H1 (cell line): ENCODE results near the gene TSR3. TPM values are rescaled to one million over a fixed set of nuclear protein-coding genes. Genes with fewer than 3 reads are reported as not detected.

Experiments used
- CTCF ChIA-PET: fragments of 300-600 bp; sonication (Branson Sonifier 250); formaldehyde crosslinking; loops from one replicate; lab custom pipeline; 2021; ENCODE audit not compliant: partially characterized antibody; lab: Charles Lee
- POLR2A ChIA-PET: fragments of 300-600 bp; sonication (Branson Sonifier 250); formaldehyde crosslinking; loops from one replicate; lab custom pipeline; 2021; ENCODE audit warnings: inconsistent platforms; ENCODE audit not compliant: partially characterized antibody; lab: Charles Lee
- DNase-seq, 2 experiments: peaks; one replicate each; pipeline versions ENCODE4 v3.0.0 to v3.0.0-alpha.2; 2010 to 2022; ENCODE audit warnings: low spot score in 2 of 2, low read depth in 1 of 2, mixed read lengths in 1 of 2
- FAIRE-seq: peaks from 2 replicates; lab custom pipeline; 2011; peaks lifted over from hg19 to GRCh38; lab: Jason Lieb, UNC
- H2AFZ ChIP-seq: 2 replicates; pipeline ENCODE4 v1.8.1; 2012; ENCODE audit warnings: low read length, inconsistent platforms
- H2AK5ac ChIP-seq: 2 replicates; pipeline ENCODE4 v1.6.1; 2013; ENCODE audit warnings: low read depth, low read length
- H2BK120ac ChIP-seq: replicated peaks from 2 replicates; pipeline ENCODE3; 2013; ENCODE audit warnings: low read depth, low read length, inconsistent platforms
- H2BK12ac ChIP-seq: 2 replicates; pipeline ENCODE4 v1.6.1; 2013; ENCODE audit warnings: low read depth, low read length
- H2BK15ac ChIP-seq: 2 replicates; pipeline ENCODE4 v1.6.1; 2013; ENCODE audit warnings: low read length
- H2BK20ac ChIP-seq: 2 replicates; pipeline ENCODE4 v1.6.1; 2013; ENCODE audit warnings: low read length
- H2BK5ac ChIP-seq: 2 replicates; pipeline ENCODE4 v1.6.1; 2013; ENCODE audit warnings: low read depth, low read length
- H3K14ac ChIP-seq: 2 replicates; pipeline ENCODE4 v1.6.1; 2013; ENCODE audit warnings: inconsistent platforms; ENCODE audit not compliant: insufficient read length
- H3K18ac ChIP-seq: 2 replicates; pipeline ENCODE4 v1.6.1; 2013; ENCODE audit warnings: low read length; ENCODE audit errors: extremely low read depth
- H3K23ac ChIP-seq: 2 replicates; pipeline ENCODE4 v1.6.1; 2013; ENCODE audit warnings: inconsistent platforms; ENCODE audit not compliant: insufficient read length
- H3K23me2 ChIP-seq: 2 replicates; pipeline ENCODE4 v1.6.1; 2013; ENCODE audit warnings: low read depth, low read length
- H3K27ac ChIP-seq: 2 replicates; pipeline ENCODE4 v1.6.1; 2011; ENCODE audit warnings: low read depth, low read length, inconsistent platforms
- H3K27me3 ChIP-seq, 4 experiments: replicated peaks in 1 of 4; 1 replicate in 1 of 4; 2 replicates in 3 of 4; pipeline versions ENCODE4 v1.6.1 to v1.8.1; 2011 to 2013; ENCODE audit warnings: low read length in 3 of 4, mild to moderate bottlenecking in 3 of 4, inconsistent platforms in 2 of 4, mixed read lengths in 2 of 4, moderate library complexity in 1 of 4; ENCODE audit not compliant: control insufficient read depth in 3 of 4, insufficient read depth in 3 of 4; ENCODE audit errors: extremely low read depth in 1 of 4
- H3K36me3 ChIP-seq, 4 experiments: 2 replicates each; pipeline versions ENCODE4 v1.6.1 to v1.8.1; 2011 to 2013; ENCODE audit warnings: mild to moderate bottlenecking in 4 of 4, low read length in 3 of 4, moderate library complexity in 2 of 4, control low read depth in 1 of 4, inconsistent platforms in 1 of 4; ENCODE audit not compliant: insufficient read depth in 4 of 4, control insufficient read depth in 2 of 4
- H3K4ac ChIP-seq: replicated peaks from 2 replicates; pipeline ENCODE3; 2013; ENCODE audit warnings: low read length, low read depth, mixed read lengths, inconsistent platforms; ENCODE audit not compliant: insufficient read length
- H3K4me1 ChIP-seq, 4 experiments: replicated peaks in 1 of 4; 1 replicate in 1 of 4; 2 replicates in 3 of 4; pipeline versions ENCODE4 v1.6.1 to v1.8.1; 2011 to 2013; ENCODE audit warnings: low read length in 3 of 4, inconsistent platforms in 2 of 4, mixed read lengths in 1 of 4; ENCODE audit not compliant: insufficient read depth in 4 of 4, control insufficient read depth in 3 of 4
- H3K4me2 ChIP-seq, 2 experiments: 2 replicates each; pipeline versions ENCODE4 v1.6.1 to v1.8.1; 2011 to 2013; ENCODE audit warnings: low read depth in 2 of 2, low read length in 2 of 2, control low read depth in 1 of 2, inconsistent platforms in 1 of 2, mild to moderate bottlenecking in 1 of 2; ENCODE audit not compliant: insufficient read depth in 1 of 2
- H3K4me3 ChIP-seq, 4 experiments: fragments of 200-600, 300-600 bp in 1 of 4; sonication (generic), shearing (Covaris generic), sonication (Bioruptor Twin) in 1 of 4; 2 replicates each; pipeline versions ENCODE4 v1.5.1 to v1.8.1; 2011 to 2016; ENCODE audit warnings: low read length in 4 of 4, low read depth in 3 of 4, control low read depth in 2 of 4, inconsistent platforms in 2 of 4, mild to moderate bottlenecking in 2 of 4, mixed read lengths in 1 of 4, moderate library complexity in 1 of 4; ENCODE audit not compliant: insufficient read depth in 2 of 4; ENCODE audit errors: extremely low read depth in 1 of 4
- H3K56ac ChIP-seq: replicated peaks from 2 replicates; pipeline ENCODE3; 2013; ENCODE audit warnings: low read depth, mild to moderate bottlenecking, mixed read lengths, low read length, inconsistent platforms; ENCODE audit not compliant: insufficient read length
- H3K79me1 ChIP-seq: 2 replicates; pipeline ENCODE4 v1.6.1; 2013; ENCODE audit warnings: low read depth, low read length, control low read depth
- H3K79me2 ChIP-seq, 2 experiments: 2 replicates each; pipeline versions ENCODE4 v1.6.1 to v1.8.1; 2012 to 2013; ENCODE audit warnings: low read length in 2 of 2, mild to moderate bottlenecking in 2 of 2, inconsistent platforms in 1 of 2; ENCODE audit not compliant: insufficient read depth in 2 of 2, control insufficient read depth in 1 of 2
- H3K9ac ChIP-seq, 4 experiments: replicated peaks in 1 of 4; 1 replicate in 1 of 4; 2 replicates in 3 of 4; pipeline versions ENCODE4 v1.6.1 to v1.8.1; 2011 to 2013; ENCODE audit warnings: low read depth in 3 of 4, low read length in 3 of 4, control low read depth in 2 of 4, mild to moderate bottlenecking in 2 of 4, moderate library complexity in 2 of 4, inconsistent platforms in 1 of 4; ENCODE audit errors: extremely low read depth in 1 of 4
- H3K9me3 ChIP-seq, 2 experiments: 2 replicates each; pipeline versions ENCODE4 v1.6.1 to v1.8.1; 2012 to 2013; ENCODE audit warnings: mild to moderate bottlenecking in 2 of 2, moderate library complexity in 2 of 2, control low read depth in 1 of 2, inconsistent platforms in 1 of 2, low read depth in 1 of 2, low read length in 1 of 2, mixed read lengths in 1 of 2; ENCODE audit not compliant: insufficient read depth in 2 of 2
- H4K20me1 ChIP-seq, 2 experiments: replicated peaks in 1 of 2; 2 replicates each; pipeline versions ENCODE3 to v1.8.1; 2011 to 2013; ENCODE audit warnings: inconsistent platforms in 2 of 2, low read length in 2 of 2, mild to moderate bottlenecking in 1 of 2; ENCODE audit not compliant: insufficient read depth in 2 of 2, control insufficient read depth in 1 of 2
- H4K5ac ChIP-seq: 2 replicates; pipeline ENCODE4 v1.6.1; 2013; ENCODE audit warnings: low read length, low read depth, mixed read lengths, inconsistent platforms; ENCODE audit not compliant: insufficient read length
- H4K8ac ChIP-seq: 2 replicates; pipeline ENCODE4 v1.8.0; 2013; ENCODE audit warnings: mild to moderate bottlenecking, moderate library complexity, low read length, inconsistent platforms; ENCODE audit not compliant: insufficient read depth; ENCODE audit errors: extremely low read depth
- H4K91ac ChIP-seq: replicated peaks from 2 replicates; pipeline ENCODE3; 2013; ENCODE audit warnings: low read length, mixed read lengths, inconsistent platforms; ENCODE audit not compliant: insufficient read length
- KDM4A ChIP-seq: IDR thresholded peaks from one replicate; pipeline ENCODE4 v1.7.1; 2012; ENCODE audit warnings: low read depth, mild to moderate bottlenecking, moderate library complexity, low read length, inconsistent platforms; ENCODE audit not compliant: severe bottlenecking
- POLR2A ChIP-seq, 2 experiments: IDR thresholded peaks; 1 replicate in 1 of 2; 2 replicates in 1 of 2; pipeline ENCODE4 v1.6.1; 2011; ENCODE audit warnings: low read depth in 2 of 2, low read length in 2 of 2, mild to moderate bottlenecking in 2 of 2; ENCODE audit errors: control extremely low read depth in 1 of 2
- POLR2AphosphoS5 ChIP-seq: IDR thresholded peaks from 2 replicates; pipeline ENCODE4 v1.6.1; 2011; ENCODE audit warnings: low read depth, low read length
- SP1 ChIP-seq: IDR thresholded peaks from 2 replicates; pipeline ENCODE4 v1.6.1; 2011; ENCODE audit warnings: low read depth, low read length
- WGBS, 2 experiments: shearing (Covaris generic) in 1 of 2; methylation state at CpG; one replicate each; pipeline versions ENCODE4 v1.1.6 to v1.1.7; 2013 to 2015; ENCODE audit warnings: low lambda C conversion rate in 2 of 2, mixed read lengths in 2 of 2, inconsistent platforms in 1 of 2, low coverage in 1 of 2, missing lambda C conversion rate in 1 of 2; ENCODE audit not compliant: insufficient replicate concordance in 2 of 2, insufficient coverage in 1 of 2, insufficient read length in 1 of 2; ENCODE audit errors: extremely low coverage in 1 of 2, missing lambda C conversion rate in 1 of 2; 5-methylcytosine and 5-hydroxymethylcytosine counted together
- polyA plus RNA-seq, 7 experiments: library from polyadenylated mRNA; depleted of rRNA in 3 of 7; stranded (reverse) in 5 of 7; unstranded in 2 of 7; fragments of >200 nt in 5 of 7; fragments of 200-250 nt in 2 of 7; gene quantifications; 1 replicate in 5 of 7; 2 replicates in 1 of 7; 4 replicates in 1 of 7; pipeline versions ENCODE4 v1.2.1 to v1.2.3, GENCODE V29; 2011 to 2013; ENCODE audit warnings: missing spikeins in 2 of 7, mixed read lengths in 2 of 7
- total RNA-seq: library from RNA; stranded (reverse); fragmentation: NEBNext Ultra II Directional; extraction: Animal tissue kit (Norgen Biotek cat#: 25700); gene quantifications from 2 replicates; pipeline ENCODE4 v1.2.1, GENCODE V29; 2021

TSR3 gene
- total and polyA plus RNA-seq, 2 of the 8 experiments (the other 6 are each of a cell fraction or from before 2014, with no cell fraction given) = 43.1 to 52.3 TPM

- H4K8ac ChIP-seq = peak overlapping the region; percentile 51
- no peak overlapping the region for H2BK5ac ChIP-seq
- H3K27me3 ChIP-seq = no peaks in the 10 kb centered on the region
- H3K4ac ChIP-seq = no peak overlapping the region
- H2BK20ac ChIP-seq = no peak overlapping the region
- no peak for FAIRE-seq
- no peak overlapping the region for H3K4me3 ChIP-seq
- no peaks in the 10 kb centered on the region; a peak in 2 of 7 replicates for H3K4me1 ChIP-seq
- no peak overlapping the region for H2BK12ac ChIP-seq
- H3K79me2 ChIP-seq = no peaks in the 10 kb centered on the region; a peak in 1 of 4 replicates
- POLR2A ChIA-PET = interaction anchor here (0.6 to 6.5 kb wide), 10 partner anchors 9 to 276 kb away, joined by 3 to 106 read pairs (median 3); partner anchors contain the start of gene UBE2I
- no peaks in the 10 kb centered on the region for H3K23me2 ChIP-seq
- no peak overlapping the region for H3K23ac ChIP-seq
- H3K56ac ChIP-seq = no peak overlapping the region
- peaks cover 5 to 8% of the 10 kb centered on the region in 2 experiments; a peak in 2 of 4 replicates for H3K9me3 ChIP-seq
- peaks cover 9 to 29% (median 19%) of the 10 kb centered on the region in 4 experiments for H3K36me3 ChIP-seq
- DNase-seq = no peak
- no peak overlapping the region for H3K4me2 ChIP-seq
- no peak overlapping the region for H3K18ac ChIP-seq
- H3K27ac ChIP-seq = 0 out of 2 replicates have a peak overlapping the region, but pooled peaks have one; percentile 5
- WGBS, 2 experiments = 81% methylated on average over 18 of the region's 20 CpGs; no CpG with 5 or more reads in 1 of the 2 experiments
- no peak overlapping the region for H4K5ac ChIP-seq
- no peaks in the 10 kb centered on the region; the same call in 1 of the 2 replicates for H3K79me1 ChIP-seq
- H2AK5ac ChIP-seq = 0 out of 2 replicates have a peak overlapping the region, but pooled peaks have one; percentile 6
- CTCF ChIA-PET = interaction anchor here (0.5 to 2.1 kb wide), 11 partner anchors 8 to 691 kb away, joined by 3 to 6 read pairs (median 4); partner anchors contain the start of gene PERCC1
- TF ChIP-seq KDM4A (no peak), POLR2AphosphoS5 (0 out of 2 replicates have a peak, but pooled peaks have one; percentile 40), POLR2A (IDR thresholded peaks at IDR 0.05; ENCODE audit: control extremely low read depth in 1 of 2, low read depth in 2 of 2, low read length in 2 of 2) (peak in 1 of 2 experiments; percentile 31; a peak in 1 of 3 replicates), SP1 (no peak)
- peaks cover 8 to 12% of the 10 kb centered on the region in 2 experiments for H4K20me1 ChIP-seq
- H3K14ac ChIP-seq = no peak overlapping the region
- H4K91ac ChIP-seq = no peak overlapping the region
- H2BK15ac ChIP-seq = no peak overlapping the region
- no peak overlapping the region for H2BK120ac ChIP-seq
- H3K9ac ChIP-seq = no peak overlapping the region
- H2AFZ ChIP-seq = no peak overlapping the region
Measured at GRCh38 chr16:1325673-1326371, 25.9 kb downstream of the TSR3 start.
